Measurements from ENCODE around the gene SMIM12.

The SMIM12 gene

DNA sequence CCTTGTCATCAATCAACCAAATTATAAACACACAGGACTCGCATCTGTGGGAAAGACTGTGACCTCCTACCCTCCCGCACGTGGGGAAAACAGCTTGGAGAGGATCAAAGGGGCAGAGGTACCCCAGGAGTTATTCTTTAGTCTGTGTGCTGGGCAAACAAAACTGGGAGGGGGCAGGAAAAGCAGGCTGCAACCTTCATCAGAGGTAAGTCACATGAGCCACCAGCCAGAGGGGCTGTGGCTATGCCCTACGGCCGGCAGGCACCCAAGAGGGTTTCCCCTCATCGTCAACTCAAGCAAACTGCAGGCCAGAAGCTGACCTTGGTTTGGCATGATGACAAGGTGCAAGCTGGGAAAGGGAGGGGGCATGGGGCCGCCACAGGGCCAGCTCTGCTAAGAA, 12.5 kb downstream of the SMIM12 start:
- H3K36me3 Mint-ChIP-seq (ENCODE audit: low read depth): peaks cover 25% of the 10 kb centered on the region
- TF ChIP-seq, protein P1, sequence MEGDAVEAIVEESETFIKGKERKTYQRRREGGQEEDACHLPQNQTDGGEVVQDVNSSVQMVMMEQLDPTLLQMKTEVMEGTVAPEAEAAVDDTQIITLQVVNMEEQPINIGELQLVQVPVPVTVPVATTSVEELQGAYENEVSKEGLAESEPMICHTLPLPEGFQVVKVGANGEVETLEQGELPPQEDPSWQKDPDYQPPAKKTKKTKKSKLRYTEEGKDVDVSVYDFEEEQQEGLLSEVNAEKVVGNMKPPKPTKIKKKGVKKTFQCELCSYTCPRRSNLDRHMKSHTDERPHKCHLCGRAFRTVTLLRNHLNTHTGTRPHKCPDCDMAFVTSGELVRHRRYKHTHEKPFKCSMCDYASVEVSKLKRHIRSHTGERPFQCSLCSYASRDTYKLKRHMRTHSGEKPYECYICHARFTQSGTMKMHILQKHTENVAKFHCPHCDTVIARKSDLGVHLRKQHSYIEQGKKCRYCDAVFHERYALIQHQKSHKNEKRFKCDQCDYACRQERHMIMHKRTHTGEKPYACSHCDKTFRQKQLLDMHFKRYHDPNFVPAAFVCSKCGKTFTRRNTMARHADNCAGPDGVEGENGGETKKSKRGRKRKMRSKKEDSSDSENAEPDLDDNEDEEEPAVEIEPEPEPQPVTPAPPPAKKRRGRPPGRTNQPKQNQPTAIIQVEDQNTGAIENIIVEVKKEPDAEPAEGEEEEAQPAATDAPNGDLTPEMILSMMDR (IDR thresholded peaks at IDR 0.05; ENCODE audit: unreplicated experiment in 3 of 3): no peak
- no peaks in the 10 kb centered on the region for H3K9me3 Mint-ChIP-seq
- H3K4me3 Mint-ChIP-seq: no peak overlapping the region
- no peaks in the 10 kb centered on the region for H3K27me3 Mint-ChIP-seq (ENCODE audit: low read depth)
- no peak overlapping the region for H3K27ac Mint-ChIP-seq
- no peaks in the 10 kb centered on the region for H3K4me1 Mint-ChIP-seq

DNA sequence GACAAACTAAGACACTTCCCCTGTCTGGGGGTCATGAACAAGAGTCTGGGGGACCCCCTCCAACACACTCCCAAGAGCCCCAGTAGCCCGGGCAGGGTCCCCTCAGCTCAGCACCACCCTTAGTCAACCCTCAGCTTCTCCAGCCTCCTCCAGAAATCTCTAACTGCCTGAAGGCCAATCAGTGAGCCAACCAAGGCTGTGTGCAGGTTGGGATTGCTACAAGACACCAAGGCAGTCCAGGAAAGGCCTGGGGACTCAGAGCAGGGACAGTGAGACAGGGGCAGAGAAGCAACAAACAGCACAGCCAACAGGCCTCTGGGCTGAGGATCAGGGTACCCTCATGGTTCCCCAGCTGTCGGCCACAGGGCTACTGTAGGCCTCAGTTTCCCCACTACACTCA, 13.3 kb downstream of the SMIM12 start:
- TF ChIP-seq, protein P1 (IDR thresholded peaks at IDR 0.05; ENCODE audit: unreplicated experiment in 3 of 3): no peak
- H3K4me3 Mint-ChIP-seq: no peak overlapping the region
- H3K36me3 Mint-ChIP-seq (ENCODE audit: low read depth): peaks cover 21% of the 10 kb centered on the region
- no peak overlapping the region for H3K27ac Mint-ChIP-seq
- H3K27me3 Mint-ChIP-seq (ENCODE audit: low read depth): no peaks in the 10 kb centered on the region
- H3K9me3 Mint-ChIP-seq: no peaks in the 10 kb centered on the region
- no peaks in the 10 kb centered on the region for H3K4me1 Mint-ChIP-seq

DNA sequence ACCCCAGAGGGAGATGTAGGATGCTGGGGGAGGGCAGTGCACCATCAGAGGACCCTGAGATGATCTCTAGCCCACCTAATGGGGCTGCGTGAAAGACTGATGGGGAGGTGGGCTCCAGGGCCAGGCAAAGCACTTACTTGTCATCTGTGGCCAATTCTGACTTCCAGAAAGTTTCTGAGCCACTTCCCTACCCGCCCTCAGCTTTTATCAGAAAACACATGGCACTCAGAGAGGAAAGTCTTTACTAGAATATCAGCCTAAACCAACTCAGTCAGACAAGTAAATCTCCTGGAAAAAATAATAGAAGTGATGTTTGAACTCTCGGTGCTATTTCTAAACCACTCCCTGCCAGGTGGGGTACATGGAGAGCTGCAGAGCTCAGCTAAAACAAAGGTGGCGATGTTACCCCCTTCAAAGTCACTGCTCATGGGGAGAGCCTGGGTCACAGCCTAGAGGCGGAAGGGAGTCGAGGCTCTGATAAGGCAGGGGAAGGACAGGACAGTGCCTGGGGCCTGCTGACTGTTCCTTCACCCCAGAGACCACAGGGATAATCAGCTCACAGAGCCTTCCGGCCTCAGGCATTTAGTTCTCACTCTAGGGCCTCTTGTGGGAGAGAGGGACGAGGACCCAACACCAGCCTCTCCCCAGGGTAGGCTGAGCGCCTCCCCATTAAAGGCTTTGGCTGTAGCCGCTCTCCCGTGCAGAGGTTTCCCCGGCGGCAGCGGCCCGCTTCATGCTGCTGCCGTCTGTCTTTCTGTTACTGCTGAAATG, 14.2 kb downstream of the SMIM12 start:
- no peaks in the 10 kb centered on the region for H3K9me3 Mint-ChIP-seq
- no peak overlapping the region for H3K4me3 Mint-ChIP-seq
- no peak overlapping the region for H3K27ac Mint-ChIP-seq
- TF ChIP-seq, protein P1 (IDR thresholded peaks at IDR 0.05; ENCODE audit: unreplicated experiment in 3 of 3): no peak
- H3K36me3 Mint-ChIP-seq (ENCODE audit: low read depth): peaks cover 16% of the 10 kb centered on the region
- H3K27me3 Mint-ChIP-seq (ENCODE audit: low read depth): no peaks in the 10 kb centered on the region
- no peaks in the 10 kb centered on the region for H3K4me1 Mint-ChIP-seq

DNA sequence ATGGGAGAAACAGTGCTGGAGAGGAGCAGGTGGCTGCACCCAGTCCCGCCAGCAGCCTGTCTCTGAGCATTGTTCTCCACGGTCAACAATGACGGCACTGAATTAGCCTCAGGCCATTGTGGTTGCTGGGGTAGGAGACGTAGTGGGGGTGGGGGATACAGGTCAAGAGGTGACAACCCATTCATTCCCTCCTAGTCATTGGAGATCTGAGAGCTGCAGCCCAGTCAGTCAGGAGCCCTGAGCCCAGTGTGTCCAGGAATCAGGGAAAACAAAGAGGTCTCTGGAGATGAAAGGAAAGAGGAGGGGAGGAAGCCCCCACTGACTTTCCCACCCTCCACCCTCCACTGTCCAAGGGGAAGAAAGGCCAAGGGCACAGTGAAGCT, 15.3 kb downstream of the SMIM12 start:
- H3K27me3 Mint-ChIP-seq (ENCODE audit: low read depth): no peaks in the 10 kb centered on the region
- TF ChIP-seq, protein P1 (IDR thresholded peaks at IDR 0.05; ENCODE audit: unreplicated experiment in 3 of 3): no peak
- peaks cover 9% of the 10 kb centered on the region for H3K36me3 Mint-ChIP-seq (ENCODE audit: low read depth)
- H3K4me3 Mint-ChIP-seq: no peak overlapping the region
- H3K4me1 Mint-ChIP-seq: no peaks in the 10 kb centered on the region
- H3K9me3 Mint-ChIP-seq: no peaks in the 10 kb centered on the region
- H3K27ac Mint-ChIP-seq: no peak overlapping the region

DNA sequence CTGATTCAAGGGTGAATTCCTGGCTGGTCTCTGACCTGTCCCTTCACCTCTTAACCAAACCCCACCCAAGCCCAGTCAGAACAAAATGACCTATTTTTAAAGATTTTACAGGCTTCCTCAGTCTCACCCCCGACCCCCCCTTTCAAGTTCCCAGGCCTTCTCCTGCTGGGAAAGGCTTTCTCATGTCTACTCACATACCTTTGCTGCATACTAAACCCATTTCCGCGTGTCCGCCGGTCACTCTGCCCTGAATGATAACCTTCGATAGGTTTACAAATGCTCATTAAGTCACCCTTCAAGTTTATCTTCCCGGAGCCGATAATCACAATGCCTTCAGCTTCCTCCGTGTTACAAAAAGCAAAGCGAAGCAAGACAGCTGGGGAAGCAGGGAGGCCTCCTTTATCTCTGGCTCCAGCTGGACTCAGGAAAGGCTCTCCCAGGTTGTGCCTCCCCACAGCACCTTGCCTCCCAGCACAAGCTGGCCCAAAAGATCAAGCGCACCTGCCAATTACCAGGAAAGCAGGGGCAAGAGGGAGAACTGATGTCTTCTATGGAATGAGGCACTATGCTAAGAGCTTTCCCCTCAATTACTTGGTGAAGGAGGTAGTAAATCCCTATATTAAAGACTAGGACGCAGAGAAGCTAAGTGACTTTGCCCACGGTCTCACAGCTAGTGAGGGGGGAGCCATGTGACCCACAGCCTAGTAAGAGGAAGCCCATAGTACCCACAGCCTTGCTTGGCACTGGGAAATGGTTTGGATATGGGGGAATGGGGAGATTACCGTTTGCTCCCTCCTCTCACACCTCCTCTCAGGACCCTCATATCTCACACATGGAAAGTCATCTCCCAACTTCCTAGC, 15.9 kb downstream of the SMIM12 start:
- TF ChIP-seq, protein P1 (IDR thresholded peaks at IDR 0.05; ENCODE audit: unreplicated experiment in 3 of 3): no peak
- Mint-ChIP-seq H3K27me3 (ENCODE audit: low read depth) (no peaks in the 10 kb centered on the region), H3K27ac (peak overlapping the region in 1 of 3 experiments; percentile 24), H3K4me3 (no peak overlapping the region), H3K9me3 (no peaks in the 10 kb centered on the region), H3K4me1 (no peaks in the 10 kb centered on the region), H3K36me3 (ENCODE audit: low read depth) (peaks cover 5% of the 10 kb centered on the region)
